Upper lobe of left lung (tissue), 4 donors: ENCODE measurements around the gene LCN15.
"Not testable (repeated sequence)": the region's sequence is repeated elsewhere in the genome, so short reads cannot be mapped to it uniquely, and the experiment has no call there.

Experiments used
- EP300 ChIP-seq, 4 donors: sonication (generic); formaldehyde crosslinking; IDR thresholded peaks; one replicate each; pipeline ENCODE4 v1.5.1; 2017; ENCODE audit warnings: antibody characterized with exemption in 4 of 4, control low read depth in 2 of 4
- POLR2A ChIP-seq, 4 donors: fragments of 450-650 bp; IDR thresholded peaks; one replicate each; pipeline ENCODE4 v1.5.1; 2016 to 2017; ENCODE audit warnings: antibody characterized with exemption in 4 of 4, mild to moderate bottlenecking in 2 of 4
- POLR2AphosphoS5 ChIP-seq, 2 donors: sonication (generic); formaldehyde crosslinking; IDR thresholded peaks; one replicate each; pipeline ENCODE4 v1.5.1; 2017; ENCODE audit warnings: antibody characterized with exemption in 2 of 2
- TF ChIP-seq, protein P1 (sequence below), 6 experiments: fragments of 450-650 bp in 4 of 6; fragments of 200-600 bp in 2 of 6; sonication (generic) in 2 of 6; IDR thresholded peaks; one replicate each; pipeline ENCODE4 v1.5.1; 2016 to 2019; ENCODE audit warnings: antibody characterized with exemption in 6 of 6

DNA sequence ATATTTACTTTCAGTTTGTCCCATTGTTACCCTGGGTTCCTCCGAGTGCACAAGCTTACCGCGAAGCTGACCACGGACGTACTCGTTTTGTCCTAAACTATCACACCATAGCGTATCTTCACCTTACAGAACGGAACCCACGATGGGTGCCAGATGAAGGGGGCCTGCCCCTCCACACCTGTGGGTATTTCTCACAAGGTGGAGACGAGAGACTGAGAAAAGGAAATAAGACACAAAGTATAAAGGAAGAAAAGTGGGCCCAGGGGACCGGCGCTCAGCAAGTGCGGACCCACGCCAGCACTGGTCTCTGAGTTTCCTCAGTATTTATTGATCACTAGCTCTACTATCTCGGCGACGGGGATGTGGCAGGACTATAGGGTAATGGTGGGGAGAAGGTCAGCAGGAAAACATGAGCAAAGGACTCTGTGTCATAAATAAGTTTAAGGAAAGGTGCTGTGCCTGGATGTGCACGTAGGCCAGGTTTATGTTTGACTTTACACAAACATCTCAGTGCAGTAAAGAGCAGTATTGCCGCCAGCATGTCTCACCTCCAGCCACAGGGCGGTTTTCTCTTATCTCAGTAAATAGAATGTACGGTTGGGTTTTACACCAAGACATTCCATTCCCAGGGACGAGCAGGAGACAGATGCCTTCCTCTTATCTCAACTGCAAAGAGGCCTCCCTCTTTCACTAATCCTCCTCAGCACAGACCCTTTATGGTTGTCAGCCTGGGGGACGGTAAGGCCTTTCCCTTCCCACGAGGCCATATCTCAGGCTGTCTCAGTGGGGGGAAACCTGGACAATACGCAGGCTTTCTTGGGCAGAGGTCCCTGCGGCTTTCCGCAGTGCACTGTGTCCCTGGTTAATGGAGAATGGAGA lies 24.6 kb upstream of the LCN15 start:
- not testable (repeated sequence) for TF ChIP-seq POLR2A, EP300, POLR2AphosphoS5 (IDR thresholded peaks at IDR 0.05)
- TF ChIP-seq, protein P1, sequence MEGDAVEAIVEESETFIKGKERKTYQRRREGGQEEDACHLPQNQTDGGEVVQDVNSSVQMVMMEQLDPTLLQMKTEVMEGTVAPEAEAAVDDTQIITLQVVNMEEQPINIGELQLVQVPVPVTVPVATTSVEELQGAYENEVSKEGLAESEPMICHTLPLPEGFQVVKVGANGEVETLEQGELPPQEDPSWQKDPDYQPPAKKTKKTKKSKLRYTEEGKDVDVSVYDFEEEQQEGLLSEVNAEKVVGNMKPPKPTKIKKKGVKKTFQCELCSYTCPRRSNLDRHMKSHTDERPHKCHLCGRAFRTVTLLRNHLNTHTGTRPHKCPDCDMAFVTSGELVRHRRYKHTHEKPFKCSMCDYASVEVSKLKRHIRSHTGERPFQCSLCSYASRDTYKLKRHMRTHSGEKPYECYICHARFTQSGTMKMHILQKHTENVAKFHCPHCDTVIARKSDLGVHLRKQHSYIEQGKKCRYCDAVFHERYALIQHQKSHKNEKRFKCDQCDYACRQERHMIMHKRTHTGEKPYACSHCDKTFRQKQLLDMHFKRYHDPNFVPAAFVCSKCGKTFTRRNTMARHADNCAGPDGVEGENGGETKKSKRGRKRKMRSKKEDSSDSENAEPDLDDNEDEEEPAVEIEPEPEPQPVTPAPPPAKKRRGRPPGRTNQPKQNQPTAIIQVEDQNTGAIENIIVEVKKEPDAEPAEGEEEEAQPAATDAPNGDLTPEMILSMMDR (IDR thresholded peaks at IDR 0.05) = not testable (repeated sequence)
